ENCODE data around the gene TMEM82.

Gene TMEM82

GRCh38 chr1:15788624-15789301 lies 46.5 kb downstream of the TMEM82 start:
- no peak for DNase-seq (ENCODE audit: low read depth)

GRCh38 chr1:15796086-15796462 lies 53.8 kb downstream of the TMEM82 start:
- no peak for DNase-seq (ENCODE audit: low read depth)

All from activated gamma-delta T cell treated with anti-CD3 and anti-CD28 coated beads, Interleukin-2, amount 50 U/mL, for 16 hours (primary cell).